ENCODE measurements around the gene TMEM154. TPM values are rescaled to one million over a fixed set of nuclear protein-coding genes. Genes with fewer than 3 reads are reported as not detected.

The TMEM154 gene
- total and polyA plus RNA-seq, 4 donors: 0.56 to 2.3 (median 0.94) TPM

DNA sequence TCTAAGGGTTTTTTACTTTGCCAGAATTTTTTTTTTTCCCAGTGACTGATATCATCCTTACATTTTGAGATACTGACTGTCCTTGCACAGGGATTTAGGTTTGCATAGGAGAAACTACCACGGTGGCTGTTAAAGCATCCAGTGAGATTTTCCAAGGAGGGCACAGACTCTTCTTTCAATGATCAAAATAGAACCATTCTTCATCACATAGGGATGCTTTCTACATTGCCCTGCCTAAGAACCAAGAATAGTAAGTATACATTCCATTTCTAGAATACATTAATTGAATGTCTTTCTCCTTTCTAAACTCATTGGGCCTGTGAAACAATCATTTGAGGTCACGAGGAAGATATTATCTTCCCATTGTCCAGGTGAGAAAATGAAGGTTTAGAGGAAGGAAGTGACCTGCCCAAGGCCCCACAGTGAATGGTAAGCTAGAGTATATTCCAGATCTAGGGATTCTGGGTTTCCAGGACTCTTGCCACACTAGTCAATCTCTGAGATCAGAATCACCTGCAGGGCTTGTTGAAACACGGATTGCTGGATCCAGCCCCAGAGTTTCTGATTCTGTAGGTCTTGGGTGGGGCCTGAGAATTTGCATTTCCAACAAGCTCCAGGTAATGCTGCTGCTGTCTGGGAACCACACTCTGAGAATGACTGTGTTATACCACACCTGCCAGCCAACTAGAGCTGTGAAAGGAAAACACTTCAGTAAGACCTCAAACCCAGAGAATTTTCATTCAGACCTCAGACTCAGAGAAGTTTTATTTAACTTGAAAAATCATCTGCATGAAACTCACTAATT, 17.7 kb upstream of the TMEM154 start:
- Histone ChIP-seq H3K27me3 (ENCODE audit: control insufficient read depth, insufficient read depth, low read length) (no peaks in the 10 kb centered on the region), H3K27ac (ENCODE audit: low read depth, low read length) (peak overlapping the region; percentile 15), H3K36me3 (ENCODE audit: control insufficient read depth, insufficient read depth, low read length) (no peaks in the 10 kb centered on the region), H3K4me3 (ENCODE audit: low read depth, low read length) (no peak overlapping the region), H3K4me1 (ENCODE audit: control insufficient read depth, insufficient read depth, low read length) (no peaks in the 10 kb centered on the region), H3K9me3 (ENCODE audit: control insufficient read depth, insufficient read depth, low read length) (no peaks in the 10 kb centered on the region)
- WGBS (ENCODE audit: insufficient coverage): 75% methylated on average over 2 of the region's 3 CpGs
- DNase-seq (ENCODE audit: low read depth in 4 of 6, low spot score in 6 of 6): no peak

DNA sequence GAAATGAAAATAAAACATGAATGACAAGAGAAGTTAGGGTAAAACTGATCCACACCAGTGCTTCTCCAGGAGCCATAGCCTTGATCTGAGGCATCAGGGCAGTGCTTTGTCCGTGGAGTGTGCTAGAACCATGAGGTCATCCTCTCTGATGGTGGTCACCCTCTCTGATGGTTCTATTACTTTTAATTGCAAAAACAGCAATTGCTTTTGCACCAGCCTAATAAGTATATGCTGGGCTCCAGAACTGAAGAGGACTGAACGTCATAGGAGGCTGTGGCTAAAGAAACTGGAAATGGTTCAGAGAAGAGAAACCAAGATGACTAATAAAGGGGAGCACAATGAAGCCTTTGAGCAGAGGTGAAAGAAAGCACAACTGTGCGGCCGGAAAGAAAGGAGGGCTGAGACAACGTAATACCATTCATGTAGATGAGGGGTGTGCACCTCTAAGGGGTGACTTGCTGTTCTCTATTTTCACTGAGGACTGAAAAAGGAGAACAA, 17.0 kb upstream of the TMEM154 start:
- peak in 2 of 6 donors; percentile 28 to 56 for DNase-seq (ENCODE audit: low read depth in 4 of 6, low spot score in 6 of 6)
- WGBS (ENCODE audit: insufficient coverage): 40% methylated on average over 4 of the region's 5 CpGs
- Histone ChIP-seq H3K36me3 (ENCODE audit: control insufficient read depth, insufficient read depth, low read length) (no peaks in the 10 kb centered on the region), H3K27me3 (ENCODE audit: control insufficient read depth, insufficient read depth, low read length) (no peaks in the 10 kb centered on the region), H3K4me1 (ENCODE audit: control insufficient read depth, insufficient read depth, low read length) (no peaks in the 10 kb centered on the region), H3K9me3 (ENCODE audit: control insufficient read depth, insufficient read depth, low read length) (no peaks in the 10 kb centered on the region), H3K27ac (ENCODE audit: low read depth, low read length) (peak overlapping the region; percentile 40), H3K4me3 (ENCODE audit: low read depth, low read length) (no peak overlapping the region)

DNA sequence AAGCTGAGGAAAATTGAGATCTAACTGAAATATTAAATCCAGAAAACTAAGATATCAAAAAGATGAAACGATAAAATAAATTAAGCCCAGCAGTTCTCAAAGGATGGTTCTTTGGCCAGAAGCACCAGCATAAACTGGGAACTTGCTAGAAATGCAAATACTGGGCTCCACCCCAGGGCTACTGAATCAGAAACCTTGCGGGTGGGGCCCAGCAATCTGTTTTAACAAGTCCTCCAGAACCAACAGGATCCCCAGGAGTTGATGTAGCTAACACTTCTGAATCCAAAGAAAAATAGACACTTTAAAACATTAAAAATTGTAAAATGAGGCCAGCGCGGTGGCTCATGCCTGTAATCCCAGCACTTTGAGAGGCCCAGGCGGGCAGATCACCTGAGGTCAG, 14.1 kb upstream of the TMEM154 start:
- 92% methylated on average over 5 of the region's 5 CpGs for WGBS (ENCODE audit: insufficient coverage)
- H3K4me1 ChIP-seq (ENCODE audit: control insufficient read depth, insufficient read depth, low read length): no peaks in the 10 kb centered on the region
- DNase-seq (ENCODE audit: low read depth in 4 of 6, low spot score in 6 of 6): no peak
- no peaks in the 10 kb centered on the region for H3K9me3 ChIP-seq (ENCODE audit: control insufficient read depth, insufficient read depth, low read length)
- H3K27ac ChIP-seq (ENCODE audit: low read depth, low read length): no peak overlapping the region
- no peaks in the 10 kb centered on the region for H3K36me3 ChIP-seq (ENCODE audit: control insufficient read depth, insufficient read depth, low read length)
- H3K27me3 ChIP-seq (ENCODE audit: control insufficient read depth, insufficient read depth, low read length): no peaks in the 10 kb centered on the region
- H3K4me3 ChIP-seq (ENCODE audit: low read depth, low read length): no peak overlapping the region

DNA sequence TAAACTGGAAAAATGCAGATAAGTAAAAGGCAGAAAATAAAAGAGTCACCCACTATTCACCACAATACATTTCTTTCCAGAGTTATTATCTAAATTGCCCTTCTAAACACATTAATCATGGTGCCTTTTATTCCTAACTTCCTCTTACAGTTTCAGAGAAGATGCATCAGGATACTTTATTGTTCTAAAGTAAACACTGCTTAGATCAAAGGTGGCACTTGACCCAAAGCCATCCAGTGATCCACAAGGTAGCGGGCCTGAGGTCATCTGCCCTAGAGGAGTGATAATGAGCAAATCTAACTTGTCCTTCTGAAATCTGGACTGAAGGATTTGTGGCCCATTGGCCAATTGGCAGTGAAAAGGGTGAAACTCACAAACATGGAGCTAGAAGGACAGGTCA, 12.0 kb upstream of the TMEM154 start:
- WGBS (ENCODE audit: insufficient coverage): 100% methylated on average over 1 of the region's 1 CpG
- no peak overlapping the region for H3K4me3 ChIP-seq (ENCODE audit: low read depth, low read length)
- no peak overlapping the region for H3K27ac ChIP-seq (ENCODE audit: low read depth, low read length)
- H3K4me1 ChIP-seq (ENCODE audit: control insufficient read depth, insufficient read depth, low read length): no peaks in the 10 kb centered on the region
- H3K9me3 ChIP-seq (ENCODE audit: control insufficient read depth, insufficient read depth, low read length): no peaks in the 10 kb centered on the region
- DNase-seq (ENCODE audit: low read depth in 4 of 6, low spot score in 6 of 6): no peak
- no peaks in the 10 kb centered on the region for H3K27me3 ChIP-seq (ENCODE audit: control insufficient read depth, insufficient read depth, low read length)
- H3K36me3 ChIP-seq (ENCODE audit: control insufficient read depth, insufficient read depth, low read length): no peaks in the 10 kb centered on the region

DNA sequence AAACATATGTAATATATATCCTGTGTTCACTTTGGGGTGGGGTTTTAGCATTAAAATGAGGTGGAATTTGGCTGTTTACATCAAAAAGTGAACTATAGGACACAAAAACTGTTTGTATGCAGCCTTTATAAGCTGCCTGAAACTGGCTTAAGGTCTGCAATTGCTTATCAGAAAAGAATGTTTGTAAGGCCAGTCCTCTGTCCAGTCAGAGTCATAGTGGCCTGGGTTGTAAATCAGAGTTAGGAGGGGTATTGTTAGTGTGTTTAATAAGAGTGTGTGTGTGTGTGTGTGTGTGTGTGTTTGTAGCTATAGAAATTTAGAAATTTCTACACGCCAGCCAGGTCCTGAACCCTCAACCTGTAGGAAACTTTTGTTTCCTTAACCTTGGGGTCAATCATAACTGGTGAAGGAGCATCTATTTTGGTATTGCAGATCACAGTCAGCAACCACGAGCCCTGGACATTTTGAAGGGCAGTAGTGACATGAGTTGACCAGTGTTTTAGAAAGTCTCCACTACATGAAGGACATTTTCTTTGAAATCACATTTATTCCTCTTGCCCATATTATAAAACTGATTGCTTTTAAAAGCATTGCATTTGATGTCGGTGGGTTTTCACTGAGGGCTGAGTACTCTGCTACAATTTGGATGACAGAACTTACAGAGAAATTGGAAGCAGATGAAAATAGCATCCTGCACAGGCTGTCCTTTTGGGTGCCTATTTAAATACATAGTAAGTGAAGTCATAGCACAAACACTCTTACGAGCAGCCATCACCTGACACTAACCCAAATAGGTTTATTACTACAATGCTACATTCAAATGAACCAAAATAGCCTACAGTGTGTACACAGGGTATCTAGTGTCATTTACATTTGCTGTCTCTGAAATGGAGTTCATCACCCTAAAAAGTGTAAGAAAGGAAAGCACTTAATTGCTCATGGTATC, 11.2 kb upstream of the TMEM154 start:
- DNase-seq (ENCODE audit: low read depth in 4 of 6, low spot score in 6 of 6): no peak
- WGBS (ENCODE audit: insufficient coverage): 100% methylated on average over 1 of the region's 4 CpGs
- Histone ChIP-seq H3K27me3 (ENCODE audit: control insufficient read depth, insufficient read depth, low read length) (no peaks in the 10 kb centered on the region), H3K4me1 (ENCODE audit: control insufficient read depth, insufficient read depth, low read length) (no peaks in the 10 kb centered on the region), H3K9me3 (ENCODE audit: control insufficient read depth, insufficient read depth, low read length) (no peaks in the 10 kb centered on the region), H3K27ac (ENCODE audit: low read depth, low read length) (no peak overlapping the region), H3K4me3 (ENCODE audit: low read depth, low read length) (no peak overlapping the region), H3K36me3 (ENCODE audit: control insufficient read depth, insufficient read depth, low read length) (no peaks in the 10 kb centered on the region)

GRCh38 chr4:152689615-152690501, 10.1 kb upstream of the TMEM154 start:
- H3K9me3 ChIP-seq (ENCODE audit: control insufficient read depth, insufficient read depth, low read length): no peaks in the 10 kb centered on the region
- 90% methylated on average over 4 of the region's 7 CpGs for WGBS (ENCODE audit: insufficient coverage)
- no peaks in the 10 kb centered on the region for H3K27me3 ChIP-seq (ENCODE audit: control insufficient read depth, insufficient read depth, low read length)

GRCh38 chr4:152687974-152688599, 8.3 kb upstream of the TMEM154 start:
- Histone ChIP-seq H3K4me3 (ENCODE audit: low read depth, low read length) (no peak overlapping the region), H3K9me3 (ENCODE audit: control insufficient read depth, insufficient read depth, low read length) (no peaks in the 10 kb centered on the region), H3K27me3 (ENCODE audit: control insufficient read depth, insufficient read depth, low read length) (no peaks in the 10 kb centered on the region), H3K4me1 (ENCODE audit: control insufficient read depth, insufficient read depth, low read length) (no peaks in the 10 kb centered on the region), H3K27ac (ENCODE audit: low read depth, low read length) (no peak overlapping the region), H3K36me3 (ENCODE audit: control insufficient read depth, insufficient read depth, low read length) (no peaks in the 10 kb centered on the region)
- WGBS (ENCODE audit: insufficient coverage): 100% methylated on average over 1 of the region's 2 CpGs
- no peak for DNase-seq (ENCODE audit: low read depth in 4 of 6, low spot score in 6 of 6)

More at GRCh38 chr4:152689615-152690501, 10.1 kb upstream of the TMEM154 start:
- no peak for DNase-seq (ENCODE audit: low read depth in 4 of 6, low spot score in 6 of 6)
- Histone ChIP-seq H3K27ac (ENCODE audit: low read depth, low read length) (no peak overlapping the region), H3K4me1 (ENCODE audit: control insufficient read depth, insufficient read depth, low read length) (no peaks in the 10 kb centered on the region), H3K4me3 (ENCODE audit: low read depth, low read length) (no peak overlapping the region), H3K36me3 (ENCODE audit: control insufficient read depth, insufficient read depth, low read length) (no peaks in the 10 kb centered on the region)

GRCh38 chr4:152686452-152687013, 6.7 kb upstream of the TMEM154 start:
- H3K27me3 ChIP-seq (ENCODE audit: control insufficient read depth, insufficient read depth, low read length): no peaks in the 10 kb centered on the region
- no peak for DNase-seq (ENCODE audit: low read depth in 4 of 6, low spot score in 6 of 6)
- WGBS (ENCODE audit: insufficient coverage): 97% methylated on average over 5 of the region's 8 CpGs
- H3K36me3 ChIP-seq (ENCODE audit: control insufficient read depth, insufficient read depth, low read length): no peaks in the 10 kb centered on the region
- H3K4me3 ChIP-seq (ENCODE audit: low read depth, low read length): no peak overlapping the region
- no peaks in the 10 kb centered on the region for H3K9me3 ChIP-seq (ENCODE audit: control insufficient read depth, insufficient read depth, low read length)
- no peaks in the 10 kb centered on the region for H3K4me1 ChIP-seq (ENCODE audit: control insufficient read depth, insufficient read depth, low read length)
- no peak overlapping the region for H3K27ac ChIP-seq (ENCODE audit: low read depth, low read length)
